Kidney (tissue), 14 donors: ENCODE measurements around the gene LMNA. TPM values are rescaled to one million over a fixed set of nuclear protein-coding genes. Genes with fewer than 3 reads are reported as not detected.
A peak's percentile ranks its signal among the peaks of the same experiment; 100 is the strongest.

ENCODE experiments used
- DNase-seq, 5 donors: peaks; one replicate each; pipeline ENCODE4 v3.0.0-alpha.2; 2013 to 2020
- FAIRE-seq: peaks from 2 replicates; lab custom pipeline; 2012; peaks lifted over from hg19 to GRCh38; lab: Jason Lieb, UNC
- H3K27ac ChIP-seq, 2 donors: one replicate each; pipeline ENCODE4 v1.7.0; 2013; ENCODE audit warnings: low read depth in 2 of 2, low read length in 2 of 2, inconsistent platforms in 1 of 2
- H3K27me3 ChIP-seq: one replicate; pipeline ENCODE4 v1.7.1; 2013; ENCODE audit warnings: low read length, inconsistent platforms; ENCODE audit not compliant: control insufficient read depth, insufficient read depth
- H3K36me3 ChIP-seq, 3 donors: one replicate each; pipeline versions ENCODE4 v1.7.0 to v1.7.1; 2013; ENCODE audit warnings: low read length in 3 of 3, control low read depth in 1 of 3, inconsistent platforms in 1 of 3; ENCODE audit not compliant: insufficient read depth in 3 of 3, control insufficient read depth in 2 of 3
- H3K4me1 ChIP-seq, 3 donors: one replicate each; pipeline versions ENCODE4 v1.7.0 to v1.7.1; 2013; ENCODE audit warnings: low read length in 3 of 3, inconsistent platforms in 1 of 3, low read depth in 1 of 3; ENCODE audit not compliant: control insufficient read depth in 2 of 3, insufficient read depth in 2 of 3
- H3K4me3 ChIP-seq, 3 donors: one replicate each; pipeline versions ENCODE4 v1.7.0 to v1.8.1; 2013; ENCODE audit warnings: low read length in 3 of 3, control low read depth in 1 of 3, inconsistent platforms in 1 of 3
- H3K9ac ChIP-seq, 3 donors: one replicate each; pipeline versions ENCODE4 v1.7.0 to v1.7.1; 2013; ENCODE audit warnings: low read length in 3 of 3, control low read depth in 1 of 3, inconsistent platforms in 1 of 3
- H3K9me3 ChIP-seq, 3 donors: one replicate each; pipeline versions ENCODE4 v1.7.0 to v1.7.1; 2013; ENCODE audit warnings: low read length in 3 of 3, control low read depth in 1 of 3, inconsistent platforms in 1 of 3; ENCODE audit not compliant: control insufficient read depth in 2 of 3, insufficient read depth in 1 of 3
- intact Hi-C: fragments of 100-400 bp; cut with DNase I; formaldehyde crosslinking; loops from one replicate; pipeline ENCODE4 v1.11.1; 2022
- polyA plus RNA-seq: library from polyadenylated mRNA; stranded (reverse); fragments of 350-450 nt; fragmentation: Illumina TruSeq; extraction: RNeasy Lipid Tissue Mini Kit (QIAGEN cat#74804); gene quantifications from one replicate; pipeline ENCODE4 v1.2.3, GENCODE V29; 2014; ENCODE audit warnings: low read depth, low replicate concordance; ENCODE audit not compliant: insufficient read depth
- total RNA-seq: library from RNA; stranded (reverse); fragmentation: NEBNext Ultra II Directional; extraction: Animal tissue kit (Norgen Biotek cat#: 25700); gene quantifications from one replicate; pipeline ENCODE4 v1.2.1, GENCODE V29; 2021
- TF ChIP-seq, protein P1 (sequence below): IDR thresholded peaks from 3 replicates; pipeline ENCODE4 v1.5.1; 2012; ENCODE audit warnings: mild to moderate bottlenecking, moderate library complexity, borderline replicate concordance; ENCODE audit not compliant: insufficient read depth; ENCODE audit errors: extremely low read depth
- donor health status: control.
- donor health status: control.
- donor health status: control.
- donor health status: control.
- donor health status: control.
- donor health status: DM: yes; HTN: yes; CAD: no.
- donor health status: Normal renal cell carcinoma (clear cell type).

The LMNA gene
- total and polyA plus RNA-seq, 2 donors from 2014 or later: 145 to 384 TPM

DNA sequence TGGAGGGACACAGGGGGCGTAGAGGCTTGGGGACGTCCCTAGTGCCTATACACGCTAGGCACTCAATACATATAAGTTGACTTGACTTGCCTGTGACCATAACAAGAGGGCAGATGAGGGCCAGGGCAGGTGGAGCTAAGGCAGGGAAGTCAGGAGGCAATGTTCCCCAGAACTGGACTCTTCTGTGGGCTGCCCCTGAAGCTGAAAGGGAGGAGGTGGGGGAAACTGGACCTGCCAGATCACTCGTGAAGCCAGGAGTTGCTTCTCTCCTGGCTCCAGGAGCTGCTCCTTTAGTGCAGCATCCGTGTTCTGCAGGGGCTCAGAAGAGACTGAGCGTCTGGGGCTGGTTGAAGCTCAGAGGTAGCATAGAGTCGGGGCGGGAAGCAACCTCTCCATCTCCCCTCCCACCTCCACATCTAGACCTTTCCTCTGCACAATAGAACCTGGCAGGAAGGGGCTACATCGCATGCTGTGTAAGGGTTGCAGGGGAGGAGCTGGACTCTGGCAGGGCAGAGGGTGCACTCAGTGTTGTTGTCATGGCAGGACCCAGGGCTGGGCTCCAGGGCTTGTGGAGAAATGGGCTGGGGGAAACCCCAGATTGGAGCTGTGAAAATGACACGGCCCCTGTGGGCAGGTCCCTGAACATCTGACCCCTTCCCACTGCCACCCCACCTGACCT, 36.0 kb downstream of the LMNA start:
- Histone ChIP-seq H3K9me3 (no peaks in the 10 kb centered on the region), H3K4me3 (no peak overlapping the region), H3K9ac (no peak overlapping the region), H3K4me1 (peaks cover 6 to 38% (median 24%) of the 10 kb centered on the region in 3 donors), H3K36me3 (no peaks in the 10 kb centered on the region), H3K27ac (peak overlapping the region in 1 of 2 donors; percentile 68), H3K27me3 (no peaks in the 10 kb centered on the region)
- FAIRE-seq (no peak), DNase-seq (no peak)
- TF ChIP-seq, protein P1, sequence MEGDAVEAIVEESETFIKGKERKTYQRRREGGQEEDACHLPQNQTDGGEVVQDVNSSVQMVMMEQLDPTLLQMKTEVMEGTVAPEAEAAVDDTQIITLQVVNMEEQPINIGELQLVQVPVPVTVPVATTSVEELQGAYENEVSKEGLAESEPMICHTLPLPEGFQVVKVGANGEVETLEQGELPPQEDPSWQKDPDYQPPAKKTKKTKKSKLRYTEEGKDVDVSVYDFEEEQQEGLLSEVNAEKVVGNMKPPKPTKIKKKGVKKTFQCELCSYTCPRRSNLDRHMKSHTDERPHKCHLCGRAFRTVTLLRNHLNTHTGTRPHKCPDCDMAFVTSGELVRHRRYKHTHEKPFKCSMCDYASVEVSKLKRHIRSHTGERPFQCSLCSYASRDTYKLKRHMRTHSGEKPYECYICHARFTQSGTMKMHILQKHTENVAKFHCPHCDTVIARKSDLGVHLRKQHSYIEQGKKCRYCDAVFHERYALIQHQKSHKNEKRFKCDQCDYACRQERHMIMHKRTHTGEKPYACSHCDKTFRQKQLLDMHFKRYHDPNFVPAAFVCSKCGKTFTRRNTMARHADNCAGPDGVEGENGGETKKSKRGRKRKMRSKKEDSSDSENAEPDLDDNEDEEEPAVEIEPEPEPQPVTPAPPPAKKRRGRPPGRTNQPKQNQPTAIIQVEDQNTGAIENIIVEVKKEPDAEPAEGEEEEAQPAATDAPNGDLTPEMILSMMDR: no peak
- intact Hi-C loops: no loop called here

DNA sequence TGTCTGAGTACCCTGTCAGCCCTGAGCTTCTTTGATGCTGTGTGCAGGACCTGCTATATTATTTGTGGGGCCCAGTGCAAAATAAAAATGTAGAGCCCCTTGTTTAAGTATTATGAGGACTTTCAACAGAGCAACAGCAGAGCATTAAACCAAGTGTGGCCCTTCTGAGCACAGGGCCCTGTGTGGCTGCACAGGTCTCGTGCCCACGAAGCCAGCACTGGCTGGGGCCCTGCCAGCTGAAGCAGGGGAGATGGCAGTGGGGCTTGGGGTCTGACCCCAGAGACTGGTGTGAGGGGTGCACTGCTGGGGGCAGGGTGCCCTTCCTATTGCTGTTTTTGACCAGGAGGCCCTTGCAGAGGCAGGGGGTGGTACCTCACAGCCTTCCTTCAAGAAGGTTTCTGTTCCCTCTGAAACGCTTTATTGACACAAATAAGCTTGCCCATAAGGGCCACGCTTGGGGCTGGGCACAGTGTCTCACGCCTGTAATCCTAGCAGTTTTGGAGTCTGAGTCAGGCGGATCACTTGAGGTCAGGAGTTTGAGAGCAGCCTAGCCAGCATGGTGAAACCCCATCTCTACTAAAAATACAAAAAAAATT, 36.7 kb downstream of the LMNA start:
- no peak overlapping the region for H3K9ac ChIP-seq
- intact Hi-C loops: no loop called here
- FAIRE-seq: no peak

DNA sequence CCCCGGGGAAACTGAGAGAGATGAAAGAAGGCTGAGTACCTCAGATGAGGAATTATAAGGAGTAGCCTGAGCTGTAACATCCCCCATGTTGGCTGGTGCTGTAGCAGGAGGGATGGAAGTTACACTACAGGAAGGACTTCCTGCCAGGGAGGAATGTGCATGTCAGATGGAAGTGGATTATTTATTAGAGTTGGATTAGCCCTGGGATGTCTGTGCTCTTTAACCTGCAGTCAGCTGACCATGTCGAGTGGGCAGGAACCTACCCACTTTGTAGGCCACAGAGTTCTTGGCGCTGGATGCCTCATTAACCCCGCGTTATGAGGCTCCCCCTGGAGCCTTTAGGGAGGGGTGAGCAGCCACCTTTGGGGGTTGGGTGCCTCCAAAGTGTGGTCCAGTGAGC, 38.1 kb downstream of the LMNA start:
- Histone ChIP-seq H3K27me3 (no peaks in the 10 kb centered on the region), H3K9ac (peak overlapping the region in 1 of 3 donors; percentile 37), H3K4me3 (peak overlapping the region in 1 of 3 donors; percentile 26), H3K36me3 (no peaks in the 10 kb centered on the region), H3K4me1 (peaks cover 3 to 27% (median 13%) of the 10 kb centered on the region in 3 donors), H3K27ac (peak overlapping the region; percentile 38 to 73), H3K9me3 (no peaks in the 10 kb centered on the region)
- TF ChIP-seq, protein P1: no peak
- DNase-seq: peak; percentile 80 to 92 (median 88)
- intact Hi-C loops: no loop called here
- no peak for FAIRE-seq

More for the DNA sequence above, 36.7 kb downstream of the LMNA start:
- TF ChIP-seq, protein P1: no peak
- Histone ChIP-seq H3K4me1 (peaks cover 4 to 36% (median 22%) of the 10 kb centered on the region in 3 donors), H3K27me3 (no peaks in the 10 kb centered on the region), H3K36me3 (no peaks in the 10 kb centered on the region), H3K9me3 (no peaks in the 10 kb centered on the region), H3K27ac (peak overlapping the region; percentile 50 to 68), H3K4me3 (no peak overlapping the region)
- DNase-seq: no peak
